HUES64 (cell line): ENCODE data around the gene ADGRL1.
"Not testable (repeated sequence)": the region's sequence is repeated elsewhere in the genome, so short reads cannot be mapped to it uniquely, and the experiment has no call there.

Experiments used
- H3K27ac ChIP-seq: 2 replicates; pipeline ENCODE4 v1.7.0; 2013; ENCODE audit warnings: low read depth, low read length, inconsistent platforms
- H3K27me3 ChIP-seq: 2 replicates; pipeline ENCODE4 v1.6.1; 2013; ENCODE audit warnings: mild to moderate bottlenecking, low read length; ENCODE audit not compliant: insufficient read depth
- H3K36me3 ChIP-seq: 2 replicates; pipeline ENCODE4 v1.6.1; 2013; ENCODE audit warnings: mild to moderate bottlenecking, low read length; ENCODE audit not compliant: insufficient read depth
- H3K4me1 ChIP-seq: 2 replicates; pipeline ENCODE4 v1.6.1; 2013; ENCODE audit warnings: mild to moderate bottlenecking, low read length, moderate library complexity; ENCODE audit not compliant: insufficient read depth
- H3K4me3 ChIP-seq: 2 replicates; pipeline ENCODE4 v1.5.1; 2013; ENCODE audit warnings: mild to moderate bottlenecking, low read length, moderate library complexity
- H3K9ac ChIP-seq: 2 replicates; pipeline ENCODE4 v1.6.1; 2013; ENCODE audit warnings: mild to moderate bottlenecking, low read depth, low read length
- H3K9me3 ChIP-seq: 2 replicates; pipeline ENCODE4 v1.6.1; 2013; ENCODE audit warnings: low read depth, low read length; ENCODE audit not compliant: insufficient read depth
- WGBS: fragments of 150-250, 120-280 bp; methylation state at CpG from one replicate; pipeline ENCODE4 v1.1.7; 2013; ENCODE audit warnings: missing lambda C conversion rate; 5-methylcytosine and 5-hydroxymethylcytosine counted together

Gene ADGRL1

DNA sequence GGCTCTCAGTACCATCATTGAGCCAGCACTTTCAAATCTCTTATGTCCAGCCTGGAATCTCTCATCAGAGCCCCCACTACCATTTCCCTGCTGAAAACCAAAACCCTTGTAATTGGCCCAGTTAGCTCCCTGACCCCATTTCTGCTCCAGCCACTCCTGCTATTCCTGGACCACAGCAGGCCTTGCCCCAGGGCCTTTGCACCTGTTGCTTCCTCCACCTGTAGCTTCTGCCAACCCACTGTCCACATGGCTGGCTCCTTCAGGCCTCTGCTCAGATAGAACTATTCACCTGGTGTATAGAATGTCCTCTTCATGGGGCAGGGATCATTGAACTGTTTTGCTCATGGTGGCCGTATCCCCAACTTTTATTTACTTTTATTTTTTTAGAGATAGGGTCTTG, 20.3 kb downstream of the ADGRL1 start:
- not testable (repeated sequence) for H3K9me3 ChIP-seq

DNA sequence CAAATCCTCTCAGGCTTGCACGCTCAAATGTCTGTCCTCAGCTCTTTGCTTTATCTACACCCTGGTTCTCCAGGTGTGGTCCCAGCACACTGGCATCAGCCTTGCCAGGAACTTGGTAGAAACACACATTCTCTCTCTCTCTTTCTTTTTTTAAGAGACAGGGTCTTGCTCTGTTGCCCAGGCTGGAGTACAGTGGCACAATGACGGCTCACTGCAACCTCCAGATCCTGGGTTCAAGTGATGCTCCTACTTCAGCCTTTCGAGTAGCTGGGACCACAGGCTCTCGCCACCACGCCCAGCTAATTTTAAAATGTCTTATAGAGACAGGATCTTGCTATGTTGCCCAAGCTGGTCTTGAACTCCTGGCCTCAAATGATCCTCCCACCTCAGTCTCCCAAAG, 20.8 kb downstream of the ADGRL1 start:
- WGBS, result 96% methylated on average over 5 of the region's 5 CpGs
- no peaks in the 10 kb centered on the region for H3K9me3 ChIP-seq
- no peaks in the 10 kb centered on the region for H3K27me3 ChIP-seq
- no peak overlapping the region for H3K9ac ChIP-seq
- H3K36me3 ChIP-seq, result peaks cover 10% of the 10 kb centered on the region; the same call in 1 of the 2 replicates
- H3K27ac ChIP-seq, result no peak overlapping the region
- no peak overlapping the region for H3K4me3 ChIP-seq
- no peaks in the 10 kb centered on the region for H3K4me1 ChIP-seq

More for the DNA sequence above, 20.3 kb downstream of the ADGRL1 start:
- WGBS, result no CpG with 5 or more reads among the region's 1 CpG
- H3K36me3 ChIP-seq, H3K4me3 ChIP-seq, H3K9ac ChIP-seq, H3K27me3 ChIP-seq, H3K4me1 ChIP-seq, H3K27ac ChIP-seq: not testable (repeated sequence)

DNA sequence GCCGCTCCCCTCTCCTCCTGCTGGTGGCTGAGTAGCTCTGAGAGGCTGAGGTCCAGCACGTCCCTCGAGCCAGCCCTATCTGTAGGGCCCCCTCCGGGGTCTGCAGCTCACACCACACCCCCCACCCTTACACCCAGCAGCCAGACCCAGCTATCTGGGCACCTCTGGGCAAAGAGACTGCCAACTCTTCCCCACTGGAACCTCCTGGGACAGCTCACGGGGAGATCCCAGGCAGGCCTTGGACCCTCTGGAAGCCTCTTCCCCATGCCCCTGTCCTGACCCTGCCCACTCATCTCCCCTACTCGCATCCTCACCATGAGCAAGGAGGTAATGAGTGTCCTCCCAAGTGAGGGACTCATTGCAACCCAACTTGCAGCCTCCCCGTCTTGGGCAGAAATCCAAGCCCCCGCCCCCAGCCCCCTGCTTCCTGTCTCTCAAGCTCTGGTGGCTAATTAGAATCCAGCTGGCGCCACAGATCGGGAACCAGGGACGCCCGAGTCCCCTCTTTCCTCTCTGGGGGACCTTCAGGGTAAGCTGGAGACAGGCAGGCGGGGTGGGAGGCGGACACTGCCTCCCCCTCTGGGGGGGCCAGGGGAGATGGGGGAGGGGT, 22.1 kb downstream of the ADGRL1 start:
- no peaks in the 10 kb centered on the region for H3K27me3 ChIP-seq
- no peak overlapping the region for H3K27ac ChIP-seq
- H3K9ac ChIP-seq, result no peak overlapping the region
- H3K9me3 ChIP-seq, result no peaks in the 10 kb centered on the region
- 86% methylated on average over 12 of the region's 14 CpGs for WGBS
- H3K36me3 ChIP-seq, result peaks cover 4% of the 10 kb centered on the region; the same call in 1 of the 2 replicates
- H3K4me3 ChIP-seq, result no peak overlapping the region
- H3K4me1 ChIP-seq, result no peaks in the 10 kb centered on the region

DNA sequence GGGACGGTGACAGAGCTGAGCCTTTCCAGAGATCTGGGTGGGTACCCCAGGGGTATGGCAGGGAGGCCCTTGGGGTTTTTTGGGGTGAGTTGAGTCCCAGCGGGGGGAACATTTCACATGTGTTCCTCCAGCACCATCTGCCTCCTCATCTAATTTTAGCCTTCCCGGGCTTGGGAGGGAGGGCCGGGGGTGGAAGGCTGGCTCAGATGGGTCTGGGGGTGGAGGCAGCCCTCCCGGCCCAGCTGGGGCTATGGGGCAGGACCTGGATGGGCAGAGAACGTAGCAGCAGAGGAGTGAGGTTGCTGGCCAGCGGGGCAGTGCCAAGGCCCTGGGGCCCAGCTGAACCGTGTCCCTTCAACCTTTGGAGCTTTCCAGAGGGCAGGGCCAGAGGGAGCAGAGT, 23.5 kb downstream of the ADGRL1 start:
- no peak overlapping the region for H3K4me3 ChIP-seq
- H3K9me3 ChIP-seq, result no peaks in the 10 kb centered on the region
- WGBS, result 95% methylated on average over 7 of the region's 8 CpGs
- H3K27ac ChIP-seq, result no peak overlapping the region
- peaks cover 17% of the 10 kb centered on the region for H3K36me3 ChIP-seq
- no peaks in the 10 kb centered on the region for H3K27me3 ChIP-seq
- no peaks in the 10 kb centered on the region for H3K4me1 ChIP-seq
- no peak overlapping the region for H3K9ac ChIP-seq

DNA sequence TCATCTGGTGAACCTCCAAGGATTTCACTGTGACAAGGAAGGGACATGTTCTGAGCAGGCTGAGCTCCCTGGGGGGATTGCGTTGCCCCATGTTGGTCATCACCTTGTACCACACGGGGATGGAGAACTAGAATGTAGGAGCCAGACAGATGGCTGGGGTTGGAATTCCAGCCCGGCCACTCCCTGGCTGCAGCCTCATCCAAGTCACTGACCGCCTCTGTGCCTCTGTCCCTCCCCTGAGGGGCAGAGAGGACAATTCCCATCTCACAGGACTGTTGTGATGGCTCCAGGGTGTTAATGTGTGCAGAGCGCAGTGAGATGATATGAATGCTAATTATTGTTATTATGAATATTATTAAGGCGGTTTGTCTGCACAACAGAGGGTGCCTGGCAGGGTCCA, 24.1 kb downstream of the ADGRL1 start:
- H3K9me3 ChIP-seq, result no peaks in the 10 kb centered on the region
- WGBS, result 95% methylated on average over 6 of the region's 6 CpGs
- no peak overlapping the region for H3K27ac ChIP-seq
- no peak overlapping the region for H3K4me3 ChIP-seq
- H3K27me3 ChIP-seq, result no peaks in the 10 kb centered on the region
- H3K36me3 ChIP-seq, result peaks cover 22% of the 10 kb centered on the region
- no peaks in the 10 kb centered on the region for H3K4me1 ChIP-seq
- H3K9ac ChIP-seq, result no peak overlapping the region; the same call in 1 of the 2 replicates

DNA sequence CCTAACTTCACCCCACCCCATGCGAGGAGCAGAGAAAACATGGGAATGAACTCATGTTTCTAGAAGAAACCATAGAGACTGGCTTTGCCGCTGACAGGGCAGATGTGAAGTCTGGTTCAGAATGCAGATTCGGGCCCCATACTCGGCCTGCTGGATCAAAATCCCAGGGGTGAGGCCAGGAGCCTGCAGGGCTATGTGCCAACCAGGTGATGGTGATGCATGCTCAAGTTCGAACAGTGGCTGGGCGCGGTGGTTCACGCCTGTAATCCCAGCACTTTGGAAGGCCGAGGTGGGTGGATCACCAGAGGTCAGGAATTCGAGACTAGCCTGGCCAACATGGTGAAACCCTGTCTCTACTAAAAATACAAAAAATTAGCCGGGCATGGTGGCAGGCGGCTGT, 24.8 kb downstream of the ADGRL1 start:
- not testable (repeated sequence) for H3K9me3 ChIP-seq, H3K4me3 ChIP-seq, H3K9ac ChIP-seq, H3K27ac ChIP-seq, H3K27me3 ChIP-seq, H3K4me1 ChIP-seq
- H3K36me3 ChIP-seq, result peaks cover 29% of the 10 kb centered on the region
- WGBS, result 96% methylated on average over 12 of the region's 12 CpGs

DNA sequence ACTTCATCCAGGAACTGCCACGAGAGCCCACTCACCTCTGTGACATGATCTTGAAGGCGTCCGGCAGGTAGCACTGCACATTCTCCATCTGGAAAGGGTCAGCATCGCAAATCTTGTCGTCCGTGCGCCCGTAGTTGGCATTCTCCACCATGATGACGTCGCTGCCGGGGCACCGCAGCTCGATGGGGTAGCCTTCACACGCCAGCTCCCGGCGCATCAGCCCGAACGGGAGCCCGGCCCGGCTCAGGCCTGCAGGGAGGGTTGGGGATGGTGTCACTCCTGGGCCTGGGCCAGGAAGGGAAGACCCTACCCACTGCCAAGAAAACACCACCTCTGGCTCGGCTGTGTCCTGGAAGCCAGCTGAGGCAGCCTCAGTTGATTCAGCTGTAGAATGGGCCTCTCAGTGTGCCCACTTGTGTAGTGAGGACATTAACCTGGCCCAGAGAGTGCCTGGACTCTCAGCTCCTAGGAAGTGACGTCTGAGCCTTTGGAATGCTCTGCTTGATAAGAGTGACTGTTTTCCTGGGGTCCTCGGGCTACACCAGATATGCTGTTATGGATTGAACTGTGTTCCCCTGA, 28.4 kb downstream of the ADGRL1 start:
- 95% methylated on average over 23 of the region's 23 CpGs for WGBS
- no peak overlapping the region for H3K27ac ChIP-seq
- no peak overlapping the region for H3K4me3 ChIP-seq
- no peak overlapping the region for H3K9ac ChIP-seq
- H3K27me3 ChIP-seq, result no peaks in the 10 kb centered on the region
- peaks cover 60% of the 10 kb centered on the region for H3K36me3 ChIP-seq
- H3K9me3 ChIP-seq, result no peaks in the 10 kb centered on the region
- no peaks in the 10 kb centered on the region for H3K4me1 ChIP-seq

DNA sequence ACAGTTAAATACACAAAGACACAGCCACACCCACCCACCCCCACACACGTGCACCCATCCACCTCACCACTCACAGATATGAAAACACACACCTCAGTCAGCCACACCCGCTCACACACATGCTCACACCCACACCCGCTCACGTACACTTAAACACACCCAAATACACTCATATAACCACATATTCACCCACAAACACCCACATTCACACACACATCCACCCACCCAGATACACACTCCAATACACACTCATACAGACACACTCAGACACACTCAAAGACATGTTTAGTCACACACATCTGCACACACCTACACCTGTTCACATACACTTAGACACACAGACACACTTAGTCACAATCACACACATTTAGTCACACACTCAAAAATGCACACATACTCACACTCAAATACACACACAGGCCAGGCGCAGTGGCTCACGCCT, 30.6 kb downstream of the ADGRL1 start:
- no peak overlapping the region for H3K27ac ChIP-seq
- WGBS, result 95% methylated on average over 6 of the region's 6 CpGs

DNA sequence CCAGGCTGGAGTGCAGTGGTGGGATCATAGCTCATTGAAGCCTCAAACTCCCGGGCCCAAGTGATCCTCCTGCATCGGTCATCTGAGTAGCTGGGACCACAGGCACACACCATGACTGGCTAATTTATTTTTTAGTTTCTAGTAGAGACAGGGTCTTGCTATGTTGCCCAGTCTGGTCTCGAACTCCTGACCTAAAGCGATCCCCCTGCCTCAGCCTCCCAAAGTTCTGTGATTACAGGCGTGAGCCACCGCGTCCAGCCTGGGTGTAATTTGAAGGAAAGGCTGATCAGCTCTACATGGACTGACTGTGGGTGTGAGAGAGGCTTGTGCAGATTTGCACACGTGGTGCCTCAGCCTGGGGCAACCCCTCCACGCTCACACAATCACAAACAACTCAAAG, 31.1 kb downstream of the ADGRL1 start:
- no peaks in the 10 kb centered on the region for H3K4me1 ChIP-seq
- H3K9ac ChIP-seq, result no peak overlapping the region
- peaks cover 84% of the 10 kb centered on the region for H3K36me3 ChIP-seq
- 94% methylated on average over 9 of the region's 9 CpGs for WGBS
- no peak overlapping the region for H3K27ac ChIP-seq
- no peaks in the 10 kb centered on the region for H3K27me3 ChIP-seq
- H3K4me3 ChIP-seq, result no peak overlapping the region
- no peaks in the 10 kb centered on the region for H3K9me3 ChIP-seq

More for the DNA sequence above, 30.6 kb downstream of the ADGRL1 start:
- H3K4me1 ChIP-seq, result no peaks in the 10 kb centered on the region
- H3K9ac ChIP-seq, result no peak overlapping the region
- no peak overlapping the region for H3K4me3 ChIP-seq
- no peaks in the 10 kb centered on the region for H3K27me3 ChIP-seq
- no peaks in the 10 kb centered on the region for H3K9me3 ChIP-seq
- peaks cover 79% of the 10 kb centered on the region for H3K36me3 ChIP-seq

DNA sequence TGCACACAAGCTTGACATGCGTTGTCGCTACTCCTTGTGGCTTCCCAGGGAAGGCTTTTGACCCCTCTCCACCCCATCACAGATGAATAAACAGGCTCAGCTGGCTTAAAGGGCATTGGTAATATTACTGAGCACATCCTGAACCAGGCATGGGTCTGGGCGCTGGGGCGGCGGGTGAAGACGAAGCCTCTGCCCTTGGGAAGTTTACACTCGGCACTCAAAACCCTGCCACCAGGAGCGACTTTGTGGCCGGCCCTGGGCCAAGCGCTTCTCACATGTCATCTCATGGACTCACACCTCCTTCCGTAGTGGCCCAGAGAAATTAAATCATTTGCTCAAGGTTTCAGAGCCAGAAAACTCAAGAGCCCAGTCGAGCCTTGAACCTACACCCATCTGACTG, 37.0 kb downstream of the ADGRL1 start:
- H3K4me1 ChIP-seq, result no peaks in the 10 kb centered on the region
- H3K27ac ChIP-seq, result no peak overlapping the region
- no peaks in the 10 kb centered on the region for H3K9me3 ChIP-seq
- H3K9ac ChIP-seq, result no peak overlapping the region
- 97% methylated on average over 12 of the region's 12 CpGs for WGBS
- H3K4me3 ChIP-seq, result no peak overlapping the region
- H3K36me3 ChIP-seq, result peaks cover 60% of the 10 kb centered on the region
- no peaks in the 10 kb centered on the region for H3K27me3 ChIP-seq

DNA sequence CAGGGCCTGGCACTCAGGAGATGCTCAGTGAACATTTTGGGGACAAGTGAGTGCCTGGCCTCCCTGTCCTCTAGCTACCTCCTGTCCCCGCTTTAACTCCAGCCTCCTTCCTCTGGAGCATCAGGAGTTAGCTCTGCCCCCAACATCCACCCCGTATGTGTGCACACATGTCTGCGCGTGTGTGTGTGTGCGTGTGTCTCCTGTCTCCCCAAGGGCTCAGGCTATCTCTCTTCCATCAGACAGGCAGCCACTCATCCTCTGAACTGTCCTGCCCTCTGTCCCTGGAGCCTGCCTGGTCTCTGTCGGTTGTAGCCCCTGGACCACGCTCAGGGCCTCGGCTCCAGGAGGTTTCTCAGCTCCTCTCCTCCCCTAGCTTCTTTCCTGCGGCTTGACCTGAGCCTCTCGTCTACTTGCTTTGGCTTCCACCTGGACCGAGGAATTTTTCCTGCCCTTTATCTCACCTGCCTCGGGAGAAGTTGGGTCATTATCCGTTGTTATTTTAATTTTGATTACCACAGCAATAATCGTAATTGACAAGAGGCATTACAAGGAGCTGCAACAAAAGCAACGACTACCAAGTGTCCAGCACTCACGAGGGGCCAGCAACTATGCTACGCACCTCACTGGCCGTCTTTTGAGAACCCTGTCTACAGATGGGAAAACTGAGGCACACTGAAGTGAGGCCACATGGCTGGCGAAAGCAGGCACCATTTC, 37.6 kb downstream of the ADGRL1 start:
- Histone ChIP-seq H3K4me1 (no peaks in the 10 kb centered on the region), H3K4me3 (no peak overlapping the region), H3K9me3 (no peaks in the 10 kb centered on the region), H3K9ac (no peak overlapping the region), H3K36me3 (peaks cover 60% of the 10 kb centered on the region), H3K27ac (no peak overlapping the region), H3K27me3 (no peaks in the 10 kb centered on the region)
- 95% methylated on average over 19 of the region's 19 CpGs for WGBS
